ENCODE measurements around the gene DOCK10. TPM values are rescaled to one million over a fixed set of nuclear protein-coding genes. Genes with fewer than 3 reads are reported as not detected.
"Not testable (repeated sequence)": the region's sequence is repeated elsewhere in the genome, so short reads cannot be mapped to it uniquely, and the experiment has no call there.

The DOCK10 gene
- total RNA-seq, 1 donor from 2014 or later, result 16.0 TPM

DNA sequence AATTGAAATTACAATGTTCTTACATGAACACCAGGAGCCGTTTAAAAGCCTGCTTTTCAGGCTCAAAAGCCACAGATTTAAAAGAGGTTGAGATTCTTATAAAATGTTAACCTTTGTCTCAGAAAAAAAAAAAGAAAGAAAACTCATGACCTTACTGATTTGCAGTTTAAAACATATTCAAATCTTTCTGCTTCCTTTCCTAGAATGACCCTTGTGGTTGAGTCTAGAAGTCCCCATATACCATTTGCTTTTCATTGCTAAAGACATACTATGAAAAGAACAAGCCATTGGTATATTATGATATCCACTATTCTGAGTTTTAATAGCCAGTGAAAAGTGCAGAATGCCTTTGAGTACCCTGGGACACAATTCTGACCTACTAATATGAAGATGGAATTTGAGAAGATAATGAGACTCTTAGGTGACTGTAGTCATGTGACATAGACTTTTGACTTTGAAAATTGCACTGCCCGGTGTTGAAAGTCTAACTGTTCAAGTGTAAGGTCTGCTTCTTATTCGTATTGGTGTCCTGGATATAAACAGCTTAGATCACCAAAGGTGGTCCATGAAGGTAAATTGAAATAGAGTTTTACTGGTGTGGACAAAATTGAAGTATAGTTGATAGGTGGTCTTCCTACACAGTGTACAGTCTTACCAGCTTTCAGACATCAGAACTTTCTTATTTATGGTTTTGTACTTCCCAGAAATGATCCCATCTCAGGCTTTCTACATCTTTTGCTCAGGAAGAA is 117.0 kb downstream of the DOCK10 start:
- DNase-seq (ENCODE audit: low spot score), result no peak

DNA sequence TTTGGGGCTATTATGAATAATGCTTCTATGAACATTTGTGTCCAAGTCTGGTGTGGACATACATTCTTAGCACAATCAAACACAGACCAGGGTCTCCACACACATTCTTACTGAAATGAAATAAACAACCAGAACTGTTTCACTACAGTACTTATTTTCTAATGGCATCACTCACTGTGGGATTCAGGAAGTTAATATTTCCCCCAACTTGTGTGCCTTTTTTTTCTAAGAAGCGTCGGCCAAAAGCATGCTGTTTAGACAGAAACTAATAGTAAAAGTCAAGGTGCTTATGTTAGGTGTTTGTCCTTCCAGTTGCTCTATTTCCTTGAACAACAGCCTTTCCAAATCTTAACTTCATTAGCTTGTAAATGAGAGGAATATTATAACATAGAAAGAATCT is 117.6 kb downstream of the DOCK10 start:
- DNase-seq (ENCODE audit: low spot score), result no peak

DNA sequence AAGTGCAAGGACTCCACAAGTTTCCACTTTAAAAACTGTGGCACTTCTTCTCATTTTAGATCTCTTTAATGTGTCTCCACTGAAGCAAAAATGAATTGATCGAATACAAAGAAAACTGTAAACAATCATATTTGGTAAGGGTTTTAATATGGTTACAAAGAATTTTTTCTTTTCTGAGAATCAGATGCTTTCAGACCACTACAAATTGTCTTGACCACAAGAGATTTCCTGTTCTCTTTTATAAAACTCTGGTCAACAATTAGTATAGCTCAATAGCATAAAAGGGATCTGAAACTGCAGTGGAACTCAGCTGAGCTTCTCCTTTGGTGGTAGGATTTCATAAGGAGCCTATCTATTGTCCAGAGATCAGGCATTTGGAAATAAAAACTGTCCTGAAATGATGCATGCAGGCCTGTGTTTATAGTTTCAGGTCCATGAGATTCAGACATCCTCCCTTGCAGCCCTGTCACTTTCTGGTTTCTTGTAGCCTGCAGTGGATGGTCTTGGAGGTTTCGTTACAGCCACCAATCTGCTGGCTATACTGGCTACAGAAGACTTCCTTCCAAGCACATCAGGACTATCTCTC is 120.0 kb downstream of the DOCK10 start:
- DNase-seq (ENCODE audit: low spot score), result no peak

DNA sequence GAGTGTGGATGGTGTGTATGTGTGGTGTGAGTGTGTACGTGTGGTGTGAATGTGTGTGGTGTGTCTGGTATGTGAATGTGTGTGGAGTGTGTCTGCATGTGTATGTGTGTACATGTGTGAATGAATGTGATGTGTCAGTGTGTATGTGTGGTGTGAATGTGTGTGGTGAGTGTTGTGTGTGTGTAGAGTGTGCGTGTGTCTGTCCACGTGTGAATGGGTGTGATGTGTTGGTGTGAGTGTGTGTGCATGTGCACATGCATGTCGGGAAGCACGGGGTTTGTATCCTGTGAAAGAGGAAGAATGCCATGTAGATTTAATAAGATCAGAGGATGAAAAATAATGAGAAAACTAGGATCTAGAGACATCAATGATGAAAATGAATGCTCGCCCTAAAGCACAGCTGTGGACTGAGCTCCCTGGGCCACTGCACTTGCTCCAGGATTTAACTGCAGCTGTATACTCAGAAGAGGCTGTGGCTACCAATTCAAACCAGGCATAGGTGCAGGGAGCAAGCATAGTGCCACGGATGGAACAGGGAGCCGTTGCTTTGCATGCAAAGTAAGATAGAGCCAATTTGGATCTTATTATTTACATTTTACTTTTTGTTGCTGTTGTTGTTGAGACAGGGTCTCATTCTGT is 122.7 kb downstream of the DOCK10 start:
- no peak for DNase-seq (ENCODE audit: low spot score)

DNA sequence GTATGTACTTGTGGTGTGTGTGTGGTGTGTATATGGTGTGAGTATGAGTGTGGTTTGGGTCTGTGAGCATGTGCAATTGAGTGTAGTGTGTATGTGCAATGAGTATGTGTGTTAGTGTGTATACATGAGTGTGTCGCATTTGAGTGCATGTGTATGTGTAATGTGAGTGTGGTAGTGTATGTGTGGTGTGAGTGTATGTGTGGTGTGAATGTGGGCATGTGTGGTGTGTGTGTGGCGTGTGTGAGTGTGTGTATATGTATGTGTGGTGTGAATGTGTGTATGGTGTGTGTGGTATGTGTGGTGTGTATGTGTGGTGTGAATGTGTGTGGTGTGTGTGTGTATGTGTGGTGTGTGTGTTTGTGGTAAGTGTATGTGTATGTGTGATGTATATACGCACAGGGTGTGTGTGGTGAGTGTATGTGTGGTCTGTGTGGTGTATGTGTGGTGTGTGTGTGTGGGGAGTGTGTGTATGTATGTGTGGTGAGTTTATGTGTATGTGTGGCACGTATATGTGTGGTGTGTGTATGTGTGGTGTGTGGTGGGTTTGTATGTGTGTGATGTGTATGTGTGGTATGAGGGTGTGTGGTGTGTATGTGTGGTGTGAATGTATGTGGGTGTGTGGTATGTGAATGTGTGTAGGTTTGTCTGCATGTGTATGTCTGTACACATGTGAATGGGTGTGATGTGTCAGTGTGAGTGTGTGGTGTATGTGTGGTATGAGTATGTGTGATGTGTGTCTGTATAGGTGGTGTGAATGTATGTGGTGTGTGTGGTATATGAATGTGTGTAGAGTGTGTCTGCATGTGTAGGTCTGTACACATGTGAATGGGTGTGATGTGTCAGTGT is 123.4 kb downstream of the DOCK10 start:
- no peak for DNase-seq (ENCODE audit: low spot score)

DNA sequence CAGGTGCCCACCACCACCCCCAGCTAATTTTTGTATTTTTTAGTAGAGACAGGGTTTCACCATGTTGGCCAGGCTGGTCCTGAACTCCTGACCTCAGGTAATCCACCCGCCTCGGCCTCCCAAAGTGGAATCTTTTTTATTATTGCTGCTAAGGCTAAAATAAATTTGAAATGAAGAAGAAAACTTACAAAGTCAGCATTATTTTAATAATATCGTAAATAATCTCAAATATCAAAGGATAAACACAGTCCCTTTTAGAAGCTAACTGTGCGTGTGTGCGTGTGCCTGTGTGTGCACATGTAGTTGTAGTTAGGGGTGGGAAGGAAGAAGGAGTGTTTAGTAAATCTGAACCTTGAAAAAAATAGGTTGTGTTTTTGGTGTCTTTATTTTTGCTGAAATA is 125.0 kb downstream of the DOCK10 start:
- DNase-seq (ENCODE audit: low spot score), result not testable (repeated sequence)

DNA sequence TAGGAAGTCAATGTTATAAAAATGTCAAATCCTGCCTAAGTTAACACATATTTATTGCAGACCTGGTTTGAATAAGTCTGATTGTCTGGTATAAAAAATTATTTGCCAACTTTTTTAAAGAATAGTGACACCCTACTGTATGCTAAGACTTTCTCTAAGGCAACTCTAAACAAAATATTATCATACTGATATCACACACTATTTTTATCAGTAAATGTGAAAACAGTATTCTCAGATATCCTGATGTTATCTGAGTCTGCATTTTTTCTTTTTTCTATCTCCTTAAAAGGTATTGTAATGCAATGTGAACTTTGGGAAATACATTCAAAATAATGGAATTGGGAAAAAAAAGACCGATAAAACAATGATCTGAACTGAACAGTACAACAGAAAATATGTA is 127.1 kb downstream of the DOCK10 start:
- DNase-seq (ENCODE audit: low spot score), result no peak

DNA sequence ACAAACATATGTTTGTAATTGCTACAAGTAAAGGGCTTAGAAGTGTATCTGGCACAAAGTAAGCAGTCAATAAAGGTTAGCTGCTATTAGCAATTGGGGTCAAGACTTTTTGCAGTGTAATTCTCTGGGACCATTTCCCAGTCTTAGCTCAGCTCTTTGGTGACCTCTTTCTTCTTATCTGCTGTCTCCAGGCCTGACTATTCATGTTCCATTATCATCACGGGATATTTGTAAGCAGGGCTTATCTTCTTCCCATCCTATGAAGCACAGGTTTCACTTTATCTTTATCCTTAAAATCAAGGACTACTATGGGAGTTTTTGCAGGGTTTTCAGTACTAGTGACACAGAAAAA is 131.7 kb downstream of the DOCK10 start:
- no peak for DNase-seq (ENCODE audit: low spot score)

DNA sequence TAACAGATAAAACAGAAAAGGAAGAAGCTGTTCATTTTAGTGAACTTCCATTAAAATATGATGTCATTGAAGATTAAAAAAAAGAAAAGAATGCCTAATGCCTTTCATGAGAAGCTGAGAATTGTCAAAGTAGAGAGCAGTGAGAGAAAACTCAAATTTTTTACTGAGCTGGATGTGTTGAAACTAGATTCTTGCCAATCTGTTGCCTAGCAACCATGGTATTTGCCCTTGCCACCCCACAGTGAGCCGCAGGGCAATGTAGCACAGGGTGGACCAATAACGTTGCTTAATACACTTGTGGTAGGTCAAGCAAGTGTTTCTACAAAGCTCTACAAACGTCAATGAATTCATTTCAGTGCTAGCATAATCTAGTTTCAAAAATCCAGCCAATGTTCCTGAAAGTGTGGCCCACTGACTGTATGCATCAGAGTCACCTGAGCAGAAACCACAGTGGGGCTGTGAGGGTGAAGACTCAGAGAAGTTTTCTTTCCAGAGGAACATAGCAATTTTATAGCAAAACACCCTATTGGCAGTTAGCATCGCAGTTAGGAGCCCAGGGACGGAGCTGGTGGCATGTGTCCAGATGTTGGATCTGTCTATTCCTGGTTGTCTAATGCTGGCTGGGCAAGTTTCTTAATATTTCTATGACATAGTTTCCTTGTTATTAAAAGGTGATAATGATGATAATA is 132.2 kb downstream of the DOCK10 start:
- DNase-seq (ENCODE audit: low spot score), result no peak

DNA sequence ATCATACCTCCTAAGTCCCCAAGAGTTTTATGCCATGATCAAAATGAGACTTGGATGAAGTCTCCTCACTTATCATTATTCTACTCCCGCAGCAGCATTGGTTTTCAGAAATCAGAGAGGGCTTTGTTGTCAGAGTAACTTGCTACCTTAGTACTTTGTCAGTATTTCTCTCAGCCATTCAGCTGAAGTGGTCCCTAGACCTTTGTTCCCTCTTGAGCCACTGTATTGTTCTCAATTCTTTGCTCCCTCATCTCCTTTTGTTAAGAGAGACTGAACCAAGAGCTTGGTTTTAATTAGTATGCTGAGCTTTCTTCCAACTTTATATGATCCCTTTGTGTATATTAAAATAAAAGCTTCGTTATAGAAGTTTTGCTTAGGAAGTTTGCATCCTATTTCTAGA is 133.4 kb downstream of the DOCK10 start:
- no peak for DNase-seq (ENCODE audit: low spot score)

DNA sequence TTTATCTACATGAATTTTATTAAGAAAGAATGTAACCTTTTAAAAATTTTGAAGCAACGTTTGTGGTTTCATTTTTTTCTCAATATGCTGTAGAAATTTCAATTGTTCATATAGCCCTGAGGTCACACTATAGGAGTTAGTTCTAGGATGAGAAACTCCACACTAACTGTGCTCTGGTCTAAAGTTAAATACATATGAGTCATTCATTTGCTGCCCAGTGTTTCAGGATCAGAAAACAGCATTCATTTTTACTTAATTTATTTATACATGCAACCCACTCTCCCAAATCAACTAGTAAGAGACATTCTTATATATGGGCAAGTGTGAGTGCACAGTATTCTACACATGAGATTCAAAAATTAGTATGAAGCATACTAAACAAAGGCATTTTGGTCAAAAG is 137.9 kb downstream of the DOCK10 start:
- DNase-seq (ENCODE audit: low spot score), result no peak

DNA sequence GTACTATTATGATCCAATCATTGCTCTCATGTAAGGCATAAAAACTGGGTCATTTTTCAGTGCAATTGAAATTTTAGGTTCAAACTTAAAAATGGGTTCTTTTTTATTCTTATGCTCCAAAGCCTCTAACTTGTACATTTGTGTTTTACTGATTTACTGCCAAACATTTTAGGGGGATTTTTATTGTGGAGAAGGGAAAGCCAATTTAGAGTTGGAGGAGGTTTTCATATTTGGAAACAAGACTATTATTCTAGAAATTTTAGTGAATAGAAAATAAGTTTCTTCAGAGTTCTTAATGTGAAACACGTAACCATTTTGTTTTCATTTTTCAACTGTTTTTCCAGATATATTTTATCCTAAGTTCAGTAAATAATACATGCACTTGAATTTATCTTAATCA is 138.6 kb downstream of the DOCK10 start:
- DNase-seq (ENCODE audit: low spot score), result no peak

DNA sequence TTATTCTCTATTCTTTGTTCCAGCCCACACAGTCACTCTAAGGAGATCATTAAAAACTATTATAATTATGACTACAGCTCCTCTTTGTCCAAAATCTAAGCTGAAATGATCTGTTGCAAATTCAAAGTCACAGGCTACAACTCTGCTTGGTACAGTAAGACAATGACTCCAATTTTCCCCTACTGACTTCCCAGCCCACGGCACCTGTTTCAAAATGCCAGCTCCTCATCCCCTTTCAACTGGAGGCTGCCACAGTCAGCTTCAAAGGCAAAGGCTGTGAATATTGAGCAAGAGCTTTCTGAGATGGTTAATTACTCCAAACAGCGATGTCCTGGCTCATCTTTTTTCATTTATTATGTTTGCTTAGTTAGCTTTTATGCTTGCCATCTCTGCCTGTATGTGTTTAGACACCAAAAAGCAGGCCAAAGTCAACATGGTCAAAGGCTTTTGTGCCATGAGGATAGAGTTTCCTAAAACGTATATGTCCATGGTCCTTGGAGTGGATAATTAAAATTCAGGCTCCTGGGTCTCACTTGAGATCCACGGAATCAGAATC is 141.1 kb downstream of the DOCK10 start:
- DNase-seq (ENCODE audit: low spot score), result no peak

DNA sequence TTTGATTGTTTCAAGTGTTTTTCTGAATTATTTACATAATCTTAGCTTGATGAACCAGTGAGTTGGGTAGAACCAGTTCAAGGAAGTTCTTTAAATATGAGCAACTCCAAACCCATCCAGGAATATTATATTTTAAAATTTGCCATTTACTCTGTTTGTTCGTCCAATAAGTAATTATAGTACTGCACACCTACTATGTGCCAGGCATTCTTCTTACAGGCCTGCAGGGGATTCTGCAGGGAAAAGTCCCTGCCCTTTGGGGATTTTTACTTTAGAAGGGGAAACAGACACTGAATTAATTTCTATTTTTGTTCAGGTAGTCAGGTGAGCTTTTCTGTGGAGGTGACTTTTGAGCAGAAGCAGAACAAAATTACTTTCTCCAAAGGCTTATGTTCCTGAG is 146.9 kb downstream of the DOCK10 start:
- no peak for DNase-seq (ENCODE audit: low spot score)

DNA sequence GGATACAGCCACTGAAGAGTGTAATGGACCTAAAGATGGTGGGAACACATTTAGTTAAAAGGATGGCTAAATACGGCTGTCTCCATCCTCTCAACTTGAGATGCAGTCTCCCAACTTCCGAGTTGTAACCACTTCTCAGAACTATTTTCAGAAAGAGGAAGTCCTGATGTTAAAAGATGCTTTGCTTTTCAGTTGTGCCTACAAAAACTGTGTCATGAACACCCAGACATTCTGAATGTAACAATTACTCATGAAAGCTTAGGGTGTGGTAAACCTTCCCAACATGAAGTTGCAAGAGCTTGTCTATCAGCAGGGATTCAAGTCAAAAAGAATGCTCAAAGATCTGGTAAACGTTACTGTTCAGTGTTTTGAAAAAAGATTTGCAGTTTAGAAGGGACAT is 147.9 kb downstream of the DOCK10 start:
- no peak for DNase-seq (ENCODE audit: low spot score)

DNA sequence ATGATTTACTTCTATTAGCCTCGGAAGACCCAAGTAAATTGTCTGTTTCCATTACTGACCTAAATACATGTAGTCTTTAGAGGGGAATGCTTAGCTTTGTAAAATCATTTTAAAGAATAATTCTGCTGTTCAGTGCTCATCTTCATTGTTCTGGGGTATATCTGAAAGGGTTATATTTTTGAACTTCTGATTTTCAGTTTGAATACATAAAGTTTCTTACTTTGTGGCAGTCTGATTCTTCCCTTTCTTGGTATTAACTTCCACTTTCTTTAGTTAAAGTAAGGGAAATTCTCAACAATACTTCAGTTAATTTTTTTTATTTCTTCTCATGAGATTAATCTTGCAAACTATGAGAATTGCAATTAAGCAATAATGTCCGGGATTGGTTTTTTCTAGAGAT is 148.4 kb downstream of the DOCK10 start:
- no peak for DNase-seq (ENCODE audit: low spot score)

DNA sequence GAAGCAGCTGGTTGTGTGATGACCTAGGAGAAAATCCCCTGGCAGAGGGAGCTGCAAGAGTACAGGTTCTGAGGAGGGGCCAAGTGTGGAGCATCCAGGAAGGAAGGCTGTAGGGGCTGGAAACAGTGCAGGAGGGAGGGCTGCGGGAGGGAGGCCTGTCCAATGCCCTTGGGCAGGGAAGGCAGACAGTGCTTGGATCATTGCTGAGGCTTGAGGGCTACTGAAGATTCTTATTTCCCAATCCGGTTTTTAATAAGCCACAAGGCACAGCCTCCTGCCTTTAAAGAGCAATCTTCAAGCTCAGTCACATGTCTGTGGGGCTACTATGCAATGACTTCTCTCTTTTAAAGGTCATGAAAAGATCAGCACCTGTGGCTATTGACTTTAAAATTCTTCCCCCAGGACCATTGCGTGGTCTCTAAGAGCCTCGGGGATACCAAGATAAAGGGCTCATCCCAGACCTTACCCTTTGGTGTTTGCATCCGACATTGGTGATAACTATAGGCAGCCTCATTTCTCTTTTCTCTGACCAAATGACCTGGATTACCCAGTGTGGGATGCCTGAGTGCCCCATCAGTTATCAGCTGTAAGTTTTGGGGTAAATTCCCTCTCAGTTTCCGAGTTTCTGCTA is 149.6 kb downstream of the DOCK10 start:
- DNase-seq (ENCODE audit: low spot score), result no peak

DNA sequence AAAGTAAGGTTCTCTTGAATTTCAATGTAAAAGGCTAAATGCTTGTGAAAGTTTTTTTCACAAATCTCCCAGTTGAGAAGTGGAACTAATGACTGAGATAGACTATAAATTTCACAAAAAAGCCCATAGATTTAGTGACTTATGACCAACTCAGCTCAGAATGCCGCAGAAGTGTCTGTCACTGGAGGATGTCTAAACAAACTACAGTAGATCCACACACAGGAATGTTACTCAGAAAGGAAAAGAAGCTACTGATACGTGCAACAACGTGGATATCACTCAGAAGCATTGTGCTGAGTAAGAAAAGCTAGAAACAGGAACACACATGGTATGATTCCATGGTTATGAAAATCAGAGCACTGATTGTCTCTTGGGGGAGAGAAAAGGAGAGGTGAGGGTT is 151.9 kb downstream of the DOCK10 start:
- no peak for DNase-seq (ENCODE audit: low spot score)

DNA sequence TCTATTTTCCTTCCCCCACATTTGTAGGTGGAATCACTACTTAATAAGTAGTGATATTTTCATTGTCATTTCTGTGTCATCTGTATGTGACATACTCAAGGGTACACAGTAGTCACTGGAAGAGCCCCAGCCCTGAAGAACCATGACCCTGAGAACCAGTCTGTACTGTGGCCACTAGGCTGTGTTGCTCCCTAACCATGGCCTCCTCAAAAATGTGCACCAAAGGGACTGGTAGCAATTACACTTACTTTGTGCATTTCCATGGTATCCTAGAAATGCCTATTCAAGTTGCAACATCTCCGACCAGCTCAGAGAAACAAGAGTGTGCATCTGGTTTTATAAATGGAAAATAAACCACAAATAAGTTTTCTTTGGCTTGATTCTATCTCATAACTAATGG is 155.1 kb downstream of the DOCK10 start:
- DNase-seq (ENCODE audit: low spot score), result no peak

DNA sequence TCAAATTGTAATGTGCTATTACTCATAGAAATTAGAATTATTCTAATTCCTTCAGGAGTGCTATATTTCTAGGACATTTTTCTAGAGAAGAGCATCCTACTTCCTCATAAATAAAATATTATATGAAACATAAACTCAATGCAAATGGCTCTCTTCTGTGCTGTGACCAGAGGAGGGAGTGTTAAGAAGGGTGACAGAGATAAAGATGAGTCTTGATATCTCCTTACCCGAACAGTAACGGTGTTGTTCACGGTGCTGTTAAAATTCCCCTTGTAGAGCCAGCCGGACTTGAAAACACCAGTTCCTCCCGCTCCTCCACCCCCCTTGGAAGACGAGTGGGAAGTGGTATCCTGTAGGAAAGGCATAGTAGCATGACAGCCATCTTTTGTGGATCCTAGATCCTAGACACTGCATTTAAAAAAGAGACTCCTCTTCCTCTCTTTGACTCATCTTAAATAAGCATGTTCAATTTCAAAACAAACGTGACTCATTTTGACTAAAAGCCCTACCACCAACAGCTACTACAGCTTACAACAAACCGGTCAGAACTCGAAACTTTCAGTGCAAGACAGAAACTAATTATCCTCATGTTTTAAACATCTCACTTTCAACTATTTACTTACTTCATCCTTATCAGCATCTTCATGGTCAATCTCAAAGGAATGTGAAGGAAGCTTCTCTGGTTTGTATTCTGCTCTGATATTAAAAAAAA is 156.3 kb downstream of the DOCK10 start:
- no peak for DNase-seq (ENCODE audit: low spot score)

Data from mesenteric fat pad (tissue), 1 donor.